Activated T-cell treated with anti-CD3 and anti-CD28 coated beads, Interleukin-2, amount 50 U/mL, for 4 hours (primary cell): ENCODE data around the gene PHRF1. TPM values are rescaled to one million over a fixed set of nuclear protein-coding genes. Genes with fewer than 3 reads are reported as not detected.

Source experiments
- ATAC-seq, 2 donors: fragments of 200-7000 bp; cut with Tn5 transposase; one replicate each; pipeline ENCODE4 v1.10.0; 2021
- DNase-seq: peaks from one replicate; pipeline ENCODE4 v3.0.0-alpha.2; 2020
- H3K27me3 Mint-ChIP-seq: one replicate; pipeline ENCODE4 v1.8.0; 2021; ENCODE audit warnings: low read depth, mixed read lengths
- H3K36me3 Mint-ChIP-seq: one replicate; pipeline ENCODE4 v1.8.0; 2022; ENCODE audit warnings: mixed read lengths; ENCODE audit not compliant: insufficient read depth
- H3K4me1 Mint-ChIP-seq: one replicate; pipeline ENCODE4 v1.8.0; 2021; ENCODE audit warnings: low read depth, mixed read lengths
- H3K4me3 Mint-ChIP-seq: one replicate; pipeline ENCODE4 v1.8.0; 2021; ENCODE audit warnings: mild to moderate bottlenecking, moderate library complexity, mixed read lengths
- H3K9me3 Mint-ChIP-seq: one replicate; pipeline ENCODE4 v1.8.0; 2021; ENCODE audit warnings: mixed read lengths
- total RNA-seq, 3 donors: library from RNA; stranded (reverse); gene quantifications; one replicate each; pipeline ENCODE4 v1.2.1, GENCODE V29; 2021

The PHRF1 gene, protein sequence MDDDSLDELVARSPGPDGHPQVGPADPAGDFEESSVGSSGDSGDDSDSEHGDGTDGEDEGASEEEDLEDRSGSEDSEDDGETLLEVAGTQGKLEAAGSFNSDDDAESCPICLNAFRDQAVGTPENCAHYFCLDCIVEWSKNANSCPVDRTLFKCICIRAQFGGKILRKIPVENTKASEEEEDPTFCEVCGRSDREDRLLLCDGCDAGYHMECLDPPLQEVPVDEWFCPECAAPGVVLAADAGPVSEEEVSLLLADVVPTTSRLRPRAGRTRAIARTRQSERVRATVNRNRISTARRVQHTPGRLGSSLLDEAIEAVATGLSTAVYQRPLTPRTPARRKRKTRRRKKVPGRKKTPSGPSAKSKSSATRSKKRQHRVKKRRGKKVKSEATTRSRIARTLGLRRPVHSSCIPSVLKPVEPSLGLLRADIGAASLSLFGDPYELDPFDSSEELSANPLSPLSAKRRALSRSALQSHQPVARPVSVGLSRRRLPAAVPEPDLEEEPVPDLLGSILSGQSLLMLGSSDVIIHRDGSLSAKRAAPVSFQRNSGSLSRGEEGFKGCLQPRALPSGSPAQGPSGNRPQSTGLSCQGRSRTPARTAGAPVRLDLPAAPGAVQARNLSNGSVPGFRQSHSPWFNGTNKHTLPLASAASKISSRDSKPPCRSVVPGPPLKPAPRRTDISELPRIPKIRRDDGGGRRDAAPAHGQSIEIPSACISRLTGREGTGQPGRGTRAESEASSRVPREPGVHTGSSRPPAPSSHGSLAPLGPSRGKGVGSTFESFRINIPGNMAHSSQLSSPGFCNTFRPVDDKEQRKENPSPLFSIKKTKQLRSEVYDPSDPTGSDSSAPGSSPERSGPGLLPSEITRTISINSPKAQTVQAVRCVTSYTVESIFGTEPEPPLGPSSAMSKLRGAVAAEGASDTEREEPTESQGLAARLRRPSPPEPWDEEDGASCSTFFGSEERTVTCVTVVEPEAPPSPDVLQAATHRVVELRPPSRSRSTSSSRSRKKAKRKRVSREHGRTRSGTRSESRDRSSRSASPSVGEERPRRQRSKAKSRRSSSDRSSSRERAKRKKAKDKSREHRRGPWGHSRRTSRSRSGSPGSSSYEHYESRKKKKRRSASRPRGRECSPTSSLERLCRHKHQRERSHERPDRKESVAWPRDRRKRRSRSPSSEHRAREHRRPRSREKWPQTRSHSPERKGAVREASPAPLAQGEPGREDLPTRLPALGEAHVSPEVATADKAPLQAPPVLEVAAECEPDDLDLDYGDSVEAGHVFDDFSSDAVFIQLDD (N-terminal part only)
- total RNA-seq: 10 to 100 TPM; 57.7 to 59.2 (median 57.7) TPM

DNA sequence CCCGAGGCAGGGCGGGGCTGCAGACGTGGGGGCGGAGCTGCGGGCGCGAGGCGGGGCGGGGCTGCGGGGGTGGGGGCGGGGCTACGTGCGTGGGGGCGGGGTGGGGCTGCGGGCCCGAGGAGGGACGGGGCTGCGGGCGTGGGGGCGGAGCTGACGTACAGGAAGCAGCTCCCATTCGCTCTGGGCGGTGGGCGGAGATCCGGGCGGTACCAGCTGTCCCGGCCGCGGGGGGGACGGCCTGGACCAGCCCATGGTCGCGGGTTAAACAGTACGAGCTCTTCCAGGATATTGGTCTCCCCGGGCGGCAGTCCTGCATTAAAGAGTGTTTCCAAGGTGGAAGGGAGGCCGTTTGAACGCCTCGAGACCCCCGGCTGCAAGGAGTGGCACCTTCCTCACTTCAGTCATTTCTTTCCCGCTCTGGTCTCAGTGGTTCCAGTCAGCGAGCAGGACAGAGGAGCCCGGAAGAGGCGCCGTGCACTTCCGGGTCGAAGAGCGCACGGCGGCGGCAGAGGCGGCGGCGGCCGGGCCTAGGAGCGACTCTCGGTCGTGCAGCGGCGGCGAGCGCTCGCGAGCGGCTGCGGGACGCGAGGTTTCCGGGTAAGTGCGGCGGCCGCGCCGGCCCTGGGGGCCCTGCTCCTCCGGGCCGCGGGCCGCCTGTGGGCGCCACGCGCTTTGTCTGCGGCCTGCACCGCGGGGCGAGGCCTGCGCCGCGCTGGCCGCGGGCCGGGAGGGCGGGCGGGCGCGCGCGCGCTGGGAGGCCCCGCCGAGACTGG is at the start of gene PHRF1:
PHRF1 (plus strand) TSS at position 475 of the 773 bp plus-strand sequence. CDS start 5,043 bp downstream, outside the sequence.
- peaks cover 6% of the 10 kb centered on the region for H3K27me3 Mint-ChIP-seq
- no peaks in the 10 kb centered on the region for H3K9me3 Mint-ChIP-seq

DNA sequence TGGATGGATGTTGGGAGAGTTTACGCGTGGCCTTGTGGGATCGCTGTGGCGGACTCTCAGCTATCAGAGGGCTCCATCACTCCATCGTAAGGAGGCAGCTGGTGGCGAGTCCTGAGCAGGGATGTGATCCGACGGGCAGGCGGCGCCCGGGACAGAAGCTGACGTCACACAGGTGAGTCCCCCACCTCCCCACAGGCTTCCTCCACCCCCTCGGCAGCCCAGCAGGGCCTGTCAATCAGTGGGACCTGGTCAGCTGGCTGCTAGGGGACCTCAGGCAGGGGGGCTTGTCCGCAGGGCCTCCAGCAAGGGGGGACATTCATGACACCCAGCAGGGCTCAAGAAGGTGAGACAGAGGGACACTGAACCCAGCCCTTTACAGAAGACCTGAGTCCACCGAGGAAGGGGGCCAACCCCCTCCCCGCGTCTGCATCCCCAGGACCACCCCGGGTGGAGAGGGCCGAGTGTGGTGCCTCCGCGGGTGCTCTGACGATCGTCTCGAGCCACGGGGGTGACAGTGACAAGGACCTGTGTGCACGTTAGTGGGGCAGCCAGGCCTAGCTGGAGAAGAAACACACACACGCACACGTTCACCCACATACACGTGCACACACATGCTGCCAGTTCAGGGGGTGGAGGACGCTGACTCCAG is 48.0 kb upstream of the PHRF1 start:
- Mint-ChIP-seq H3K4me1 (peaks cover 2% of the 10 kb centered on the region), H3K4me3 (no peak overlapping the region), H3K36me3 (peaks cover 5% of the 10 kb centered on the region), H3K9me3 (no peaks in the 10 kb centered on the region), H3K27me3 (no peaks in the 10 kb centered on the region)
- ATAC-seq (no peak), DNase-seq (no peak)

More for the DNA sequence above, at the start of gene PHRF1:
- Mint-ChIP-seq H3K4me1 (peaks cover 49% of the 10 kb centered on the region), H3K36me3 (peaks cover 4% of the 10 kb centered on the region), H3K4me3 (peak within 1 kb of the TSS; percentile 92)
- ATAC-seq (peak; percentile 88 to 89), DNase-seq (peak; percentile 97)

DNA sequence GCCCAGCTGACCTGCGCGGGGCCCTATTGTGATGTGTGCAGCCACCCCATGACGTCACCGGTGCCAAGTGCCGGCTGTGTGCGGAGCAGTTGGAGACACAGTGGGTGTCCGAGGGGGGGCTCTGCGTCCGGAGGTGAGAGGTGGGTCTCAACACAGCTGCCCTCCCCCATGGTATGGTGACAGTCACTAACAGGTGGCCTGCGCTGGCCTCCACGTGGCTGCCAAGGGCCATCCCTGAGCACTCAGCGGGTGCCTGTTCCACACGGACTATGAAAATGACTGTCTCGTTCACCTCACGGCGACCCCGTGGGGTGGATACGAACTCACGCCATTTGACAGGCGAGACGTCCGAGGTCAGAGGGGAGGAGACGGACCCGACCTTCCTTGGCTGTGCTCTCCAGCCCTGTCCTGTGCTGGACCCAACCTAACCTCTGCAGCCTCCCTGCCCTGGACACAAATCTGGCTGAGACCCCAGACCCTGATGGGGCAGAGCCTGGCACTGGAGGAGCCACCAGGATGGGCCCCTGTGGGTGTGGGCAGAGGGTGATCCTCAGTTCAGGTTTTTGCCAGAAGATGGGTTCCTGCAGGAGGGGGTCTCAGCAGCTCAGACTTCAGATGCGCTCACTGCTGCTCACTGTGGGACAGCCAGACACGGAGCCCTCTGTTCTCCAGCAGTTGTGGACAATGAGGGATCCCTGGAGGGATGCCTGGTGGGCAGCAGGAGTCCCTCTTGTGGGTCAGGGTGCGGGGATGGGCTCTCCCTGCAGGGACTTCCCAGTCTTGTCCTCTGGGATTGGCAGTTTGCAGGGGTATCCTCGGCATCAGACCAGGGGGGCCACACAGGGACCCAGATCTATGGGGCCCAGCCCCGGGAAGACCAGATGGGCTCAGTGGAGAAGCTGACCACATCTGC is 47.2 kb upstream of the PHRF1 start:
- H3K9me3 Mint-ChIP-seq: no peaks in the 10 kb centered on the region
- ATAC-seq (no peak), DNase-seq (no peak)
- no peaks in the 10 kb centered on the region for H3K27me3 Mint-ChIP-seq
- H3K36me3 Mint-ChIP-seq: peaks cover 3% of the 10 kb centered on the region
- H3K4me3 Mint-ChIP-seq: no peak overlapping the region
- H3K4me1 Mint-ChIP-seq: peaks cover 6% of the 10 kb centered on the region

DNA sequence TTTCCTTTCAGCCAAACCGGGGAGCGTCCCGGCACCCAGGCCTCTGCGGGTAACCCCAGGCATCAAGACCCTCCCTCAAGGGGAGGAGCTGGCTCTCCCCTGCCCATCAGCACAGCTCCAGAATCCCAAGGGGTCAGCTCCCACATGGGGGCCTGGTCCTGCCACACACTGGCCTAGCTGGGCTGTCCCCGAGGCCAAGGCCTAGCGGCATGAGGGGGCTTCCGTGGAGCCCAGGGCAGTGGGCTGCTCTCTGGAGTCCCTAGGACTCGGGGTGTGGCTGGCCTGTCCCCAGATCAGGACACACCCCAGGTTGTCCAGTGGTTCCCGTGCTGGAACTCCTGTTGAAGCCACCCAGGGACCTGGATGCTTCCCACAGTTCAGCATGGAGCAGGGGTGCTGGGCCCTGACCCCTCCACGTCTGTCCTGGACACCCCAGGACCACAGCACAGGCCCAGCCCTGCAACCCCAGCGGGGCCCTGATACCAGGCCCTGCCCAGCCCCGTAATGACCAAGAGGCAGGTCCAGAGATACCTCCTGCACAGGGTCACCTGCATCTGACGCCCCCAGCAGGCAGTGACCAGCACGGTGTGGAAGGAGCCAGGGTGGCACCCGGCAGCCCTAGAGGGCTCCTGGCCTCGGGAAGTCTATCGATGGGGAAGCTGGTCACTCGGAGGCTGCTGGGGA is 46.4 kb upstream of the PHRF1 start:
- no peak for ATAC-seq
- H3K27me3 Mint-ChIP-seq: no peaks in the 10 kb centered on the region

DNA sequence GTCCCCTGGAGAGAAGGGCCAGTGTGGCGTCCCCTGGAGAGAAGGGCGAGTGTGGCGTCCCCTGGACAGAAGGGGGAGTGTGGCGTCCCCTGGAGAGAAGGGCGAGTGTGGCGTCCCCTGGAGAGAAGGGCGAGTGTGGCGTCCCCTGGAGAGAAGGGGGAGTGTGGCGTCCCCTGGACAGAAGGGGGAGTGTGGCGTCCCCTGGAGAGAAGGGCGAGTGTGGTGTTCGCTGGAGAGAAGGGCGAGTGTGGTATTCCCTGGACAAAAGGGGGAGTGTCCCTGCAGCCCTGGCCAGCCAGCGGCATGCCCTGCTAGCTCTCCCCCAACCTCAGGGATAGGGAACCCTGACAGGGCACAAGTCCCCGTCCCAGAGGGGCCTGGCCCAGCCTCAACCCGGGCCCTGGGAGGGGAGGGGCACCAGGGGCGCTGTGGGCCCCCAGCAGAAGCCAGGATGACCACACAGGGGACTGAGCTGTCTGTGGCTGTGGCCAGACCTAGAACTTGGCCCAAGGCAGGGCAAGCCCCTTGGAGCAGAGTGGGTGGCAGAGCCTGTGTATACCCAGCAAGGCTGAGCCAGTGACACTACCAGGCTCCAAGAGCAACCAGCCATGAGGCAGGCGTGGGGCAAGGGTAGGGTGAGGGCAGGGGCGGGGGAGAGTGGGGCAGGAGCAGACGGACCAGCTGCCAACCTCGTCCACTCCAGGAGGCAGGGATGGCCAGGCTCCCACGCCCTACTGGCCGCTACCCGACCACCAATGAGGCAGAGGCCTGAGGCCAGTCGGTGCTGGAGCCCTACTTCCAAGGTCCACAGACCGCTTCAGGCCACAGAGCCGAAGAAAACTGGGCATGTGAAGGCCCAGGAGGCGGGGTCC is 45.1 kb upstream of the PHRF1 start:
- H3K9me3 Mint-ChIP-seq: no peaks in the 10 kb centered on the region
- H3K4me1 Mint-ChIP-seq: peaks cover 11% of the 10 kb centered on the region
- H3K4me3 Mint-ChIP-seq: no peak overlapping the region
- DNase-seq: no peak
- no peak for ATAC-seq
- H3K36me3 Mint-ChIP-seq: peaks cover 2% of the 10 kb centered on the region
- no peaks in the 10 kb centered on the region for H3K27me3 Mint-ChIP-seq

More for the DNA sequence above, 46.4 kb upstream of the PHRF1 start:
- no peak overlapping the region for H3K4me3 Mint-ChIP-seq
- no peak for DNase-seq
- no peaks in the 10 kb centered on the region for H3K9me3 Mint-ChIP-seq
- H3K36me3 Mint-ChIP-seq: peaks cover 2% of the 10 kb centered on the region
- H3K4me1 Mint-ChIP-seq: peaks cover 10% of the 10 kb centered on the region

DNA sequence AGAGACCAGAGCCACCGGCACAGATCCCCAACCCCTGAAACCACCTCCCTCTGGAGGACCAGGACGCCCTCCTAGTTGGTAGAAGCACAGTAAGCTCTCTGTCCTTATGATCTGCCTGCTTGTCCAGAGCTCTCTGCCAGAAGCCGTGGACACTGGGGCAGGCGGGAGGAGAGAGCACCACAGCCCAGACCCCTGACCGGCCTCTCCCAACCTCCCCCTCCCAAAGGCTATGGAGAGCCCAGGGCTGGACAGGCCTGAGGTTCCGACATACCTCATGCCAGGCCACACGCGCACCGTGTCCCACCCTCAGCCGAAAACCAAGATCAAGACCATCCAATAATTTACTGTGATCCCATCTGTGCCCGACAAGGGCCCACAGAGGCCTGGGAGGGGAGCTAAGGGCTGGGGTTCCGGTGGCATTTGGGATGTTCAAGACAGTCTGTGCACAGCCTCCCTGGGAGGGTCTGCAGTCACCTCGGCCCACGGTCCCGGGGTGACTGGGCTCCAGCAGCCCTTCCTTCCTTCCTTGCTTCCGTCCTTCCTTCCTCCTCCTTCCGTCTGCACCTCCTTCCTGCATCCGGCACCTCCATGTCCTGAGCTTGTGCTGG is 44.2 kb upstream of the PHRF1 start:
- DNase-seq (no peak), ATAC-seq (no peak)
- Mint-ChIP-seq H3K4me1 (peaks cover 14% of the 10 kb centered on the region), H3K36me3 (peaks cover 2% of the 10 kb centered on the region), H3K4me3 (no peak overlapping the region), H3K9me3 (no peaks in the 10 kb centered on the region), H3K27me3 (no peaks in the 10 kb centered on the region)

DNA sequence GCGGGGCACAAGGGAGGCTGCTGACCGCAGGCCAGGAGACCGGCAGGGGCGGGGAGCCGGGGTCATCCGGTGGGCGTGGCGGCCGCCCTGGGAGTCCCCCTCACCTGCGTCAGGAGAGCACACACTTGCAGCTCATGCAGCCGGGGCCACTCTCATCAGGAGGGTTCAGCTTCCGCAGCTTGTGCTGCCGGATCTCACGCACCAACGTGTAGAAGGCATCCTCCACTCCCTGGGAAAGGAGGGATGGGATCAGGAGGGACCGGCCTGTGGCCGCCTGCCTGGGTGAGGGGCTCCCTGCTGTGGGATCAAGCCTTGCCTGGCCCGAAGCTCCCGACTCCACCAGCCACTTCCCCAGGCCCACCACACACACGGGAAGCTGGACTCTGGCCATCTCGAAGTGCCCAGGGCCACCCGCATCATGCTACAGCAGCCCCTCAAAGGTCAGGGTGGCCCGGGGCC is 43.7 kb upstream of the PHRF1 start:
- H3K9me3 Mint-ChIP-seq: no peaks in the 10 kb centered on the region

DNA sequence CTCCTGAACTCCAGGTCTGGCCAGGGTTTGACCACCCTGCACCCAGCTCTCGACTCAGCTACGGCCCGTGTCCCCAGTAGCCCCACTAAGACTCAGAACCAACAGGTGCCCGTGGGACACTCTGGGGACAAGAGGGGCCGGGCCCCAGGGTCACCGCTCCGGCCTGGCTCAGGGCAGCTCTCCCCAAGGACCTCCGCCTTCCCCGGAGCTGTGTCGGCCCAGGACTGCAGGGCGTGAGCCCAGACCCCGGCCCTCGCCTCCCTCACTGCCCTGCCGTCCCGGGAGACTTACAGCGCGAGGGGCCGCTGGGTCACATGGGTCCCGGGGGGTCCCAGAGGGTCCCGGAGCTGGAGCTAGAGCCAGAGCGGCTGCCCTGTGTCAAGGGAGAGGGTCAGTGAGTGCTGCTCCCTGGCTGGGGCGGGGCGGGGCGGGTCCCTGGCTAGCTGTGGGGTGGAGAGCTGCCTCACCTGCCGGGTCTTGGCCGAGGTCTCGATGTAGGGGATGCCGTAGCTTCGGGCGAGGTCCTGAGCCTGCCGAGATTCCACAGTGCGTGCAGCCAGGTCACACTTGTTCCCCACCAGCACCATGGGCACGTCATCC is 43.2 kb upstream of the PHRF1 start:
- Mint-ChIP-seq H3K9me3 (no peaks in the 10 kb centered on the region), H3K27me3 (no peaks in the 10 kb centered on the region), H3K36me3 (peaks cover 2% of the 10 kb centered on the region), H3K4me3 (peak overlapping the region; percentile 37), H3K4me1 (peaks cover 19% of the 10 kb centered on the region)
- no peak for ATAC-seq
- no peak for DNase-seq

More for the DNA sequence above, 43.7 kb upstream of the PHRF1 start:
- DNase-seq: no peak
- Mint-ChIP-seq H3K4me1 (peaks cover 14% of the 10 kb centered on the region), H3K36me3 (peaks cover 2% of the 10 kb centered on the region), H3K27me3 (no peaks in the 10 kb centered on the region), H3K4me3 (no peak overlapping the region)
- no peak for ATAC-seq

DNA sequence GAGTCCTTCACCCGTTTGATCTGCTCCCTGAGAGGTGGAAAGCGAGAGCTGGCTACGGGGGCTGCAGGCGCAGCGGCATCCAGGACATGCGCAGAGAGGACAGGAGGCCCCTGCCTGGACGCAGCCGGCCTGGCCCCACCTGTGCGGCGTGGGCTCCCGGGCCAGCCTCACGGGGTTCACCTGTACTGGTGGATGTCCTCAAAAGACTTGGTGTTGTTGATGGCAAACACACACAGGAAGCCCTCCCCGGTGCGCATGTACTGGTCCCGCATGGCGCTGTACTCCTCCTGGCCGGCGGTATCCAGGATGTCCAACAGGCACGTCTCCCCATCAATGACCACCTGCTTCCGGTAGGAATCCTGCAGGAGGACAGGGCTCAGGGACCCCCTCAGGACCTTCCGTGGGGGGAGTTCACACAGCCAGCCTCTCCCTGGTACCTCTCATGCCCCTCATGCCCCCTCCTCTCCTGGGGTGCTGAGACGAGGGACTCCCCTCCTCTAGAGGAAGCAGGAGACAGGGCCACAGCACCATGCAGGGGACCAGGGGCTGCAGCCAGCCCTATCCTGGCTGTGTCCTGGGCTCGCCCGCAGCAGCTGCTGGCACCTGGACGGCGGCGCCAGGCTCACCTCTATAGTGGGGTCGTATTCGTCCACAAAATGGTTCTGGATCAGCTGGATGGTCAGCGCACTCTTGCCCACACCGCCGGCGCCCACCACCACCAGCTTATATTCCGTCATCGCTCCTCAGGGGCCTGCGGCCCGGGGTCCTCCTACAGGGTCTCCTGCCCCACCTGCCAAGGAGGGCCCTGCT is 42.5 kb upstream of the PHRF1 start:
- Mint-ChIP-seq H3K4me3 (peak overlapping the region; percentile 76), H3K36me3 (peaks cover 2% of the 10 kb centered on the region), H3K27me3 (no peaks in the 10 kb centered on the region), H3K4me1 (peaks cover 22% of the 10 kb centered on the region), H3K9me3 (no peaks in the 10 kb centered on the region)
- no peak for DNase-seq
- ATAC-seq: no peak
